Muscle layer of colon (tissue), 2 donors: ENCODE results near the gene PCDH9.

Experiments used
- H3K27ac ChIP-seq: one replicate; pipeline ENCODE4 v1.7.0; 2013; ENCODE audit warnings: low read depth, mild to moderate bottlenecking, low read length, moderate library complexity
- H3K27me3 ChIP-seq, 2 donors: one replicate each; pipeline ENCODE4 v1.7.0; 2013; ENCODE audit warnings: low read length in 2 of 2, mild to moderate bottlenecking in 2 of 2; ENCODE audit not compliant: insufficient read depth in 2 of 2, control insufficient read depth in 1 of 2
- H3K36me3 ChIP-seq: one replicate; pipeline ENCODE4 v1.7.0; 2013; ENCODE audit warnings: mild to moderate bottlenecking, low read length; ENCODE audit not compliant: insufficient read depth
- H3K4me1 ChIP-seq: one replicate; pipeline ENCODE4 v1.7.0; 2013; ENCODE audit warnings: mild to moderate bottlenecking, low read length; ENCODE audit not compliant: insufficient read depth
- H3K4me3 ChIP-seq, 2 donors: one replicate each; pipeline ENCODE4 v1.7.0; 2013; ENCODE audit warnings: low read length in 2 of 2, low read depth in 1 of 2, mild to moderate bottlenecking in 1 of 2, moderate library complexity in 1 of 2
- H3K9ac ChIP-seq: one replicate; pipeline ENCODE4 v1.7.0; 2013; ENCODE audit warnings: low read length
- H3K9me3 ChIP-seq: one replicate; pipeline ENCODE4 v1.7.0; 2013; ENCODE audit warnings: mild to moderate bottlenecking, low read length
- donor health status: abdominal sarcoma.
- donor health status: Adenocarcinoma of cecum.

Gene PCDH9

DNA sequence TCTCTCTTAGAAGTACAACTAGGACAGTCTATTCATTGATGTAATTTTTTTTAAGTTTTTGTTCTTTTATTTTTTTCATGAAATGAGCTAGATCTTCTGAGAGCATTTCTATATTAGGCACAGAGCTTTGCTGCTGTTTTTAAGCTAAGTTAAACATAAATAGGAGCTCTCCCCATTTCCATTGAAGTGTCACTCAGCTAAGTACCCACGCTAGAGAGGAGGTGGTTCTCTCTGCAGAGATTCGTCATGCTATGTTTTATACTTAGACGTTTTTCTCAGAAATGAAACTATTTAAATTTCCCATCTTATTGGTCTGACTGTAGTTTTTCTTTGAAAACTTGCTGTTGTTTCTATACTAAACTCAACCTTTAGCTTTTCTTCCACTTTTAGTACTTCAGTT lies 271.5 kb downstream of the PCDH9 start:
- Histone ChIP-seq H3K27me3 (no peaks in the 10 kb centered on the region), H3K9me3 (no peaks in the 10 kb centered on the region), H3K4me1 (no peaks in the 10 kb centered on the region), H3K9ac (no peak overlapping the region), H3K4me3 (no peak overlapping the region), H3K27ac (no peak overlapping the region), H3K36me3 (no peaks in the 10 kb centered on the region)

- Histone ChIP-seq H3K27me3 (no peaks in the 10 kb centered on the region), H3K4me3 (no peak overlapping the region), H3K36me3 (no peaks in the 10 kb centered on the region), H3K27ac (no peak overlapping the region), H3K9me3 (no peaks in the 10 kb centered on the region), H3K4me1 (no peaks in the 10 kb centered on the region), H3K9ac (no peak overlapping the region)
Measured at GRCh38 chr13:66952507-66952906, 277.6 kb downstream of the PCDH9 start.

GRCh38 chr13:66951426-66951825 lies 278.7 kb downstream of the PCDH9 start:
- H3K36me3 ChIP-seq, result no peaks in the 10 kb centered on the region
- no peaks in the 10 kb centered on the region for H3K9me3 ChIP-seq
- H3K27ac ChIP-seq, result no peak overlapping the region
- H3K4me1 ChIP-seq, result no peaks in the 10 kb centered on the region
- H3K27me3 ChIP-seq, result no peaks in the 10 kb centered on the region
- H3K9ac ChIP-seq, result no peak overlapping the region
- no peak overlapping the region for H3K4me3 ChIP-seq

DNA sequence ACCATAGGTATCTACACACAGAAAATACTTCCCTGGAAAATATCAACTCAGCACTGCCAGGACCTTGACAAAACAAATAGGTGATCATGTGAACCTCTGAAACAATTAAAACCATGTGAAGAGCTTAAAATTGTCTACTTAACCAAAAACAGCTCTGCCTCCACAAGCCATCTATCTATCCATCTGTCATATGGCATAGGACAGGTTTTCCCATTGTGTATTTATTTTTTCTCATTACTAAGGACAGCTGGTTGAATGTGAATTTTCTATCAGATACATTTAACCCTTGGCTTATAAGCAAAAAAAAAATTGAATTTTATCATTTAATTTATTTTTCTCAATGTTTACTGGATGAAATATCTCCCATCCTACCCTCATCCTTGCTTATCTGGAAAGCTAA lies 279.5 kb downstream of the PCDH9 start:
- Histone ChIP-seq H3K27ac (no peak overlapping the region), H3K4me3 (no peak overlapping the region)

GRCh38 chr13:66948910-66949309 lies 281.2 kb downstream of the PCDH9 start:
- Histone ChIP-seq H3K4me1 (no peaks in the 10 kb centered on the region), H3K27me3 (no peaks in the 10 kb centered on the region), H3K27ac (no peak overlapping the region), H3K4me3 (no peak overlapping the region), H3K9ac (no peak overlapping the region), H3K36me3 (no peaks in the 10 kb centered on the region), H3K9me3 (no peaks in the 10 kb centered on the region)

More for the DNA sequence above, 279.5 kb downstream of the PCDH9 start:
- Histone ChIP-seq H3K9me3 (no peaks in the 10 kb centered on the region), H3K4me1 (no peaks in the 10 kb centered on the region), H3K9ac (no peak overlapping the region), H3K27me3 (no peaks in the 10 kb centered on the region), H3K36me3 (no peaks in the 10 kb centered on the region)

DNA sequence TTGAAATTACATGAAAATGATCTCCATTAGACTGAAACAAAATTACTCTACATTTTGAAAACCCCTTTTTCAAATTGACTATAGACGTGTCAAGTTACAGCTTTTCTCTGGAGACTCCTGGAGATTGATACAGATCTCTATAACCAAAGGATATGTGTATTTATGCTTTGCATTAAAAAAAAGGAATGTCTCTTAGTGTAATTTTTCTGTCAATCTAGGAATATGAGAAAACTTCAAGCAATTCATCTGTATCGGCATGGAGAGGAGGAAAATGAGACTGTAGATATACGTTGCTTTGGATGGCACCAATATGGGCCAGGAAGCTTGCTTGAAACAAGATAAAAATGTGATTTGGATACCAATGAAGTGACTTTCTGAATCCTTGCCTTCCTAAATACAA lies 286.6 kb downstream of the PCDH9 start:
- no peaks in the 10 kb centered on the region for H3K4me1 ChIP-seq
- H3K4me3 ChIP-seq, result no peak overlapping the region
- H3K9me3 ChIP-seq, result no peaks in the 10 kb centered on the region
- H3K27ac ChIP-seq, result no peak overlapping the region
- no peaks in the 10 kb centered on the region for H3K27me3 ChIP-seq
- no peak overlapping the region for H3K9ac ChIP-seq
- H3K36me3 ChIP-seq, result no peaks in the 10 kb centered on the region

- no peaks in the 10 kb centered on the region for H3K9me3 ChIP-seq
- H3K4me3 ChIP-seq, result no peak overlapping the region
- H3K9ac ChIP-seq, result no peak overlapping the region
- H3K4me1 ChIP-seq, result no peaks in the 10 kb centered on the region
- no peaks in the 10 kb centered on the region for H3K27me3 ChIP-seq
- H3K36me3 ChIP-seq, result no peaks in the 10 kb centered on the region
- H3K27ac ChIP-seq, result no peak overlapping the region
Measured at GRCh38 chr13:66940113-66940512, 290.0 kb downstream of the PCDH9 start.

DNA sequence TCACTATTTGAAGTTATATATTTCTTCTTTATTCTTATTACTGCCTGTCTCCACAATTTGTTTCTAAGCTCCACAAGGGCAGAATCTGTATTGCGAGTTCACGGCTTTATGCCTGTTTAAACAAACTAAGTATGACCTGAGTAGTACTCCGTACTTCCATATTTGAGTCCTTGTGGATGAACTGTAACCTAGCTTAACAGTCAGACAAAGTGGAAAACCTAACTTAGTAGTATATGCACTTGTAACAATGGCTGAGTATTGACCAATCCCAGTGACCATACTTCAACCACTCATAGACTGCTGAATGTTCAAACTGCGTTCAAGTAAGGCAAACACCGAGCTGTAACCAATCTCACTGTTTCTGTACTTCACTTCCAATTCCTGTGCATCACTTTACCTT lies 292.7 kb downstream of the PCDH9 start:
- Histone ChIP-seq H3K27ac (no peak overlapping the region), H3K9me3 (no peaks in the 10 kb centered on the region), H3K27me3 (no peaks in the 10 kb centered on the region), H3K4me3 (no peak overlapping the region), H3K36me3 (no peaks in the 10 kb centered on the region), H3K9ac (no peak overlapping the region), H3K4me1 (no peaks in the 10 kb centered on the region)

DNA sequence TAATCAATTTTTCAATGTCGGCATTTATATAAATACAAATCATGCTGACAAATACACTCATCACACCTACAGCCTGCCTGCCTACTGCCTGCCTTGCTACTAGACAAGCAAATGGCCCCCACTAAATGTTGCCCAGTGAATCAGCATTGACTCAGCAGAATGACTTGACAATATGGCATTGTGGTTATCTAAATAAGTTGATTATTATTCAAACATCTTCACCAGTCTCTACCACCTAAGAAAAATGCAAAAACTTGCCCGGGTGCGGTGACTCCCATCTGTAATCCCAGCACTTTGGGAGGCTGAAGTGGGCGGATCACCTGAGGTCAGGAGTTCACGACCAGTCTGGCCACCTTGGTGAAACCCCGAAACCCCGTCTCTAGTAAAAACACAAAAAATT lies 296.1 kb downstream of the PCDH9 start:
- Histone ChIP-seq H3K4me3 (no peak overlapping the region), H3K27ac (no peak overlapping the region), H3K36me3 (no peaks in the 10 kb centered on the region), H3K27me3 (no peaks in the 10 kb centered on the region), H3K4me1 (no peaks in the 10 kb centered on the region), H3K9me3 (no peaks in the 10 kb centered on the region), H3K9ac (no peak overlapping the region)

- Histone ChIP-seq H3K9ac (no peak overlapping the region), H3K4me1 (no peaks in the 10 kb centered on the region), H3K4me3 (no peak overlapping the region), H3K27ac (no peak overlapping the region), H3K9me3 (no peaks in the 10 kb centered on the region), H3K36me3 (no peaks in the 10 kb centered on the region), H3K27me3 (no peaks in the 10 kb centered on the region)
Measured at GRCh38 chr13:66933527-66933926, 296.6 kb downstream of the PCDH9 start.

GRCh38 chr13:66927562-66927961 lies 302.6 kb downstream of the PCDH9 start:
- H3K4me1 ChIP-seq, result no peaks in the 10 kb centered on the region
- no peaks in the 10 kb centered on the region for H3K9me3 ChIP-seq
- no peak overlapping the region for H3K4me3 ChIP-seq
- no peak overlapping the region for H3K27ac ChIP-seq
- no peak overlapping the region for H3K9ac ChIP-seq
- H3K27me3 ChIP-seq, result no peaks in the 10 kb centered on the region
- H3K36me3 ChIP-seq, result no peaks in the 10 kb centered on the region

GRCh38 chr13:66926851-66927524 lies 303.1 kb downstream of the PCDH9 start:
- H3K9ac ChIP-seq, result no peak overlapping the region
- no peaks in the 10 kb centered on the region for H3K27me3 ChIP-seq
- H3K36me3 ChIP-seq, result no peaks in the 10 kb centered on the region
- no peaks in the 10 kb centered on the region for H3K9me3 ChIP-seq
- no peak overlapping the region for H3K27ac ChIP-seq
- H3K4me1 ChIP-seq, result no peaks in the 10 kb centered on the region
- no peak overlapping the region for H3K4me3 ChIP-seq
